ENCODE results near the gene RACGAP1.

DNA sequence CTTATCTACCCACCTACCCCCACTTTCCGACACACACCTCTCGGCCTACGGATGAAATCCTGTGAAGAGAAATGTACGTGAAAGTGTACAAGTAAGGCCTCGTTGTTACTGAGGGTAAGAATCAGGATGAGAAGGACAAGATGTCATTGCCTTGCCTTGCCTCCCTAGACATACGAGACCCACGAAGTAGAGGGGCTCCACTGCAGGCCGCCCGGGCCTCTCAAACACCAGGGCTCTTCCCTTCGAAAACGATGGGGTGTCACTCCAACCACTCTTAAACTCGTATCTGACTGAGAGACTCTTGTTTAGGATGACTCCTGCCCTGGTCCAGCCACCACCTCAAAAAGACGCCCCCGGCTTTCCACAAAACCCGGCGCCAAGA is 498 bp downstream of the RACGAP1 start:
- TF ChIP-seq, protein P1, sequence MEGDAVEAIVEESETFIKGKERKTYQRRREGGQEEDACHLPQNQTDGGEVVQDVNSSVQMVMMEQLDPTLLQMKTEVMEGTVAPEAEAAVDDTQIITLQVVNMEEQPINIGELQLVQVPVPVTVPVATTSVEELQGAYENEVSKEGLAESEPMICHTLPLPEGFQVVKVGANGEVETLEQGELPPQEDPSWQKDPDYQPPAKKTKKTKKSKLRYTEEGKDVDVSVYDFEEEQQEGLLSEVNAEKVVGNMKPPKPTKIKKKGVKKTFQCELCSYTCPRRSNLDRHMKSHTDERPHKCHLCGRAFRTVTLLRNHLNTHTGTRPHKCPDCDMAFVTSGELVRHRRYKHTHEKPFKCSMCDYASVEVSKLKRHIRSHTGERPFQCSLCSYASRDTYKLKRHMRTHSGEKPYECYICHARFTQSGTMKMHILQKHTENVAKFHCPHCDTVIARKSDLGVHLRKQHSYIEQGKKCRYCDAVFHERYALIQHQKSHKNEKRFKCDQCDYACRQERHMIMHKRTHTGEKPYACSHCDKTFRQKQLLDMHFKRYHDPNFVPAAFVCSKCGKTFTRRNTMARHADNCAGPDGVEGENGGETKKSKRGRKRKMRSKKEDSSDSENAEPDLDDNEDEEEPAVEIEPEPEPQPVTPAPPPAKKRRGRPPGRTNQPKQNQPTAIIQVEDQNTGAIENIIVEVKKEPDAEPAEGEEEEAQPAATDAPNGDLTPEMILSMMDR (IDR thresholded peaks at IDR 0.05) = no peak
- TF ChIP-seq EZH2 (IDR thresholded peaks at IDR 0.05; ENCODE audit: borderline replicate concordance, insufficient read depth, low read depth, low read length, poor library complexity, severe bottlenecking) = no peak

Measured in B cell (primary cell).